ENCODE data around the gene ISCA2.
A peak's percentile ranks its signal among the peaks of the same experiment; 100 is the strongest.

Gene ISCA2

GRCh38 chr14:74504412-74504811, 10.8 kb downstream of the ISCA2 start:
- no peak for TF ChIP-seq CTCF (IDR thresholded peaks at IDR 0.05; ENCODE audit: low read depth, low read length)
- no peak overlapping the region for H3K4me3 ChIP-seq (ENCODE audit: low read depth, low read length)

- no peak overlapping the region for H3K4me3 ChIP-seq (ENCODE audit: low read depth, low read length)
- no peak for TF ChIP-seq CTCF (IDR thresholded peaks at IDR 0.05; ENCODE audit: low read depth, low read length)
Observed at GRCh38 chr14:74504874-74505720, 11.5 kb downstream of the ISCA2 start.

DNA sequence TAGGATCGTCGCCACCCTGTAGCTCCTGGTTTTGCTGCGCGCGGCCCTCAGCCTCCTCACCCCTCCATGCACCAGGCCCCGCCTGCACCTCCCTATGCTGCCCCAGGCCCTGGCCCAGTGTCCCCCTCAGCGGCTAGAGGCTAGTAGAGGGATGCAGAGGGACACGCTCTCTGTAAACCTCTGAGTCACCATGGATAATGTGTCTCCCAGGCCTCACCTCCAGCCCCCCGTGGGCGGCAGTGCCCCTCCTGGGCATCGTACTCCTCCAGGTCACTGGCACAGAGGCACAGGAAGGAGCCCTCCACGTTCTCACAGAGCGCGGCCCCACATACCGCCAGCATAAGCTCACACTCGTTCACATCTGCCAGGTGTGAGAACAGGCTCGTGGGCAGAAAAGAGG, 12.3 kb downstream of the ISCA2 start:
- no peak for TF ChIP-seq CTCF (IDR thresholded peaks at IDR 0.05; ENCODE audit: low read depth, low read length)

GRCh38 chr14:74506411-74506851, 12.9 kb downstream of the ISCA2 start:
- TF ChIP-seq CTCF (IDR thresholded peaks at IDR 0.05; ENCODE audit: low read depth, low read length), result no peak
- H3K4me3 ChIP-seq (ENCODE audit: low read depth, low read length), result no peak overlapping the region

More for the DNA sequence above, 12.3 kb downstream of the ISCA2 start:
- H3K4me3 ChIP-seq (ENCODE audit: low read depth, low read length), result no peak overlapping the region

GRCh38 chr14:74507085-74507484, 13.5 kb downstream of the ISCA2 start:
- no peak for TF ChIP-seq CTCF (IDR thresholded peaks at IDR 0.05; ENCODE audit: low read depth, low read length)
- H3K4me3 ChIP-seq (ENCODE audit: low read depth, low read length), result no peak overlapping the region

DNA sequence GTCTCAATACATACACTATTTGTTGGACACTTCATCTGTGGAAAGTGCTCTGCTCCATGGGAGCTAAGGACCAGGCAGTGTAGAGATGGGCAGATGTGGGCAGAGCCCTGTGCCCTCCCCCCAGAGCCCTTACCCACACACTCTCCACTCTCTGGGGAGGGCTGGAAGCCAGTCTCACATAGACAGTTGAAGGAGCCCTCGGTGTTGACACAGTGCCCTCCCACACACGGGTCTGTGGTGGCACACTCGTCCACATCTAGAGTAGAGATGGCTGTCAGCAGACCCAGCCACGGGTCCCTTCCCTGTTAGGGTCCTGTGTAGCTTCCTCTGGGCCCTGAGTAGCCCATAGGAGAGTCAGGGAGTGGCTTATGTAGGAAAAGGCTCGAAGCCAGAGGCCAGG, 14.3 kb downstream of the ISCA2 start:
- H3K4me3 ChIP-seq (ENCODE audit: low read depth, low read length), result no peak overlapping the region
- TF ChIP-seq CTCF (IDR thresholded peaks at IDR 0.05; ENCODE audit: low read depth, low read length), result no peak

DNA sequence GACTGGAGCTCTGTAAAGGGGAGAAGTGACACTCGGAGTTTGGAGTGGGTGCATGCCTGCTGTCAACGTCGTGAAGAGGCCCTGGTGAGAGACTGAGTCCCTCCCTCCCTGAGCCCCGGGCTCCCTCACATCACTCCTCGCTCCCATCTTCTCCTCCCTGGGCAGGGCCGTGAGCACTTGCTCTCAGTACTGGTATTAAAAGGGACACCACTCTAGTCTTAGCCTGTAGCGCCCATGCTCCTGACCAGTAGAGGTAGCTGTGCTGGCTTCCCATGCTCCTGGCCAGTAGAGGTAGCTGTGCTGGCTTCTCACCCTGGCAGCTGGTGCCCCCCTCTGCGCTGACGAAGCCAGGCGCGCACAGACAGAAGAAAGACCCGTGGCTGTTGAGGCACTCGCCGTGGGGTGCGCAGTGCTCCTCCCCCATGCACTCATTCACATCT, 14.7 kb downstream of the ISCA2 start:
- H3K4me3 ChIP-seq (ENCODE audit: low read depth, low read length), result no peak overlapping the region
- peak; percentile 22; the same call in 1 of the 2 replicates for TF ChIP-seq CTCF (IDR thresholded peaks at IDR 0.05; ENCODE audit: low read depth, low read length)
